ENCODE results near the gene CSTF1.

CSTF1 gene

DNA sequence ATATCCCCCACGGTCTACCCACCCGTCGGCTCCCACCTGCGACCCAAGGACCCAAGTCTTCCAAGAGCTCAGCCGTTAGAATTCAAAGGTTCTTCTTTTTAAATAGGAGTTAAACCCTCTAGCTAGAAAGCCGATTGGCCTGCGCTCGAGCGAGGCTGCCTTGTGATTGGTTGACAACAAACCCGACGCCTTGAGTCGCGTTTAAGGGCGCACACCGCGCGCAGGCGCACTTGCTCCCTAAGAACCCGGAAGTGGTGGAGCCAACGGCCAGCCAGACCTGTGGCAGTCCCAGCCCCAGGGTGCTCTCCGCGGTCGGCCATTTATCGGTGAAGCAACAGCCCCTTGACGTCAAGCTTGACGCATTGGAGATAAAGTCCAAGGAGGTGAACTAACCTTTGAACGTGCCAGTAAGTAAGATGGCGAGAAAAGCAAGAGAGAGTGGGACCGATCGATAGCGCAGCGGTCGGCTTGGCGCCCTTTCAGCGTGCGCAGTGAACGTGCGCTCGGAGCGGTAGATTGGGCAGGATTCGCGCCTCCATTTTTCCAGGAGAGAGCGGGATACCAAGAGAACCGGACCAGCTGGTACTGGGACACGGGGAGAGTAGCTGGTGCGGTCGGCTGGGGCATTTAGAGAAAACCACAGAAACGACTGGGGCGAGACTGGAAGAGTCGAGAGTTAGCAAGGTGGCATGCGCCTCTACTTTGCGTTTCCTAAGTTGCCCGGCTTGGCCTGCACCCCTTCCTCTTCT lies at the start of gene CSTF1, which contains the start of gene AURKA:
TSS of gene CSTF1 (plus strand) at position 514 of the 749 bp plus-strand sequence. CDS start 2,908 bp downstream, outside the sequence.
TSS of gene AURKA (minus strand) at position 84 of the 749 bp plus-strand sequence. CDS start 4,018 bp downstream, outside the sequence.
- DNase-seq, result peak; percentile 98 to 99

- DNase-seq, result no peak
These were observed 49.7 kb upstream of the CSTF1 start for GRCh38 chr20:56342783-56343182.

DNA sequence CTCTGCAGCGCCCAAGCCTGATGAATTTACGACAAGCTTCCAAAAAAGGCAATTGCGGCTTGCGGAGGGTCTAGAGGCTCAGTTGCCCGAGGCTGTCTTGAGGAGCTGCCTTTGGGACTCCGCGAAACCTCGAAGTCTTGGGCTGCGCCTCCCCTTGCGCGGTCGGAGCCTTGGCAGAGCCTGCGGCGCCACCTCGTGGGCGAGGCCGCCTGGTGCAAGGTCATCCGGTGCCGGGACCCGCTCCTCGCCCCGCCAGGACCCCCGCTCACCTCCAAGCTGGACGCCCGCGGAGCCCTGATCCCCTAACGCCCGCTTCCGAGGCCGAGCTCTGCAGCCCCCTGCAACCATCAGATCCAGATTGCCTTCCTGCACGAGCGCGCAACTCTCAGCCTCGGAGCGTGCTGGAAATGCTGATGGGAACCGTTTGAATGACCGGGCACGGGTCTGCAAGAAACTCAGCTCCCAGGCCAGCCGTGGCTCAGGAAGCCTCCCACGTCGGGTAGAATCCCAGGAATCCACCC lies 48.5 kb upstream of the CSTF1 start:
- DNase-seq, result peak in 1 of 2 experiments; percentile 53

- no peak for DNase-seq
These were observed 46.5 kb upstream of the CSTF1 start for GRCh38 chr20:56345911-56346310.

- DNase-seq, result no peak
These were observed 44.7 kb upstream of the CSTF1 start for GRCh38 chr20:56347628-56348304.

- DNase-seq, result no peak
These were observed 44.1 kb upstream of the CSTF1 start for GRCh38 chr20:56348305-56348693.

DNA sequence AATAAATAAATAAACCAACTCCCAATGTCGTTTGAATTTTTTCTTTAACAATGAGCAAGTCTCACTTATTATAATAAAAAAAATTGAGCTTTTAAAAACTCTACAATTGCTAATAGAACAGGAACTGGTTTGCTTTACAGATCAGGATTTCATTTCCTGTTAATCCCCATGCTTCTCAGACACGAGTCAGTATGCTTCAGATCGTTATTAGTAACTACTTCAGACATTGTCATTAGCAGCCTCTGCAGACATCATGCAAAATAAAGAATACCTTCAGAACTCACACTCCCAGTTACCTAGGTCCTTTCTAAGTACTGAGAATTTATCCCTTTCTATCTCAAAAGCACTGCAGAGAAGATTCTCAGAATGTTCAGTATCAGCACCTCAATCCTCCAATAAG lies 43.7 kb upstream of the CSTF1 start:
- no peak for DNase-seq

DNA sequence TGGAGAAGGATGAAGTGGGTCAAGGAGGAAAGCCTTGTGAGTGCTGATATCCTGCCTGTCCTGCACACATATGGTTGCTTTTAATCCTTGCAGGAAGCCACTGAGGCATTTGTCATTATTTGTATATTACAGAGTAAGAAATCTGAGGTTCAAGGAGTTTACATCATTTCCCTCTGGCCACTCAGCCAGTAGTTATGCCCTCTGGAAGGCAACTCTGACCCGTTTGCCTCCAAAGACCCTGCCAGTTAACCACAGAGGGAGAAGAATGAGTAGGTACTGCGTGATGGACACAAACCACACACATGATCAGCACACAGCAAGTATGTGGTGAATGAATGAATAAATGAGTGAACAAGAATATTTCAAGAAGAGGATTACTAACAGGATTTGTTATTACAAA lies 41.6 kb upstream of the CSTF1 start:
- no peak for DNase-seq

- DNase-seq, result no peak
These were observed 39.9 kb upstream of the CSTF1 start for GRCh38 chr20:56352345-56353055.

DNA sequence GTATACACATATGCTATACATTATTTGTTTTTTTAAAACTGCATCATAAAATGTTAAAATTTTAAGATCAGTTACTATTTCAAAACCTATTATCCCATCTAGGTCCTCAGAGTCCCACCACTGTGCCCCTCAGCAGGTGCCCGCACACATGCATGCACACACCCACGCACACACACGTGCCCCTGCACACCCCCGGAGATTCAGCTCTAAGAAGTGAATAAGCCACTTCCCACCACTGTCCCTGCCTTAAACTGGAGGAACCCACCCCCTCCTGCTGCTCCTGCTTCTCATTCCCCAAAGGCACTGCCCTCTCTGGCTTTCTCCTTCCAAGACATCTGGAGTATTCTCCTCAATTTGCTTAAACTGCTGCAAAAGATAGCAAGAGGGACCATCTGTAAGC lies 39.1 kb upstream of the CSTF1 start:
- no peak for DNase-seq

- DNase-seq, result no peak
These were observed 34.4 kb upstream of the CSTF1 start for GRCh38 chr20:56358070-56358469.

- DNase-seq, result peak; percentile 81 to 89
These were observed 33.7 kb upstream of the CSTF1 start, which contains the start of gene FAM210B for GRCh38 chr20:56358600-56359211. Gene FAM210B, plus strand, starts transcription at chr20:56358974. Its CDS starts 32 bp downstream, at chr20:56359006.

DNA sequence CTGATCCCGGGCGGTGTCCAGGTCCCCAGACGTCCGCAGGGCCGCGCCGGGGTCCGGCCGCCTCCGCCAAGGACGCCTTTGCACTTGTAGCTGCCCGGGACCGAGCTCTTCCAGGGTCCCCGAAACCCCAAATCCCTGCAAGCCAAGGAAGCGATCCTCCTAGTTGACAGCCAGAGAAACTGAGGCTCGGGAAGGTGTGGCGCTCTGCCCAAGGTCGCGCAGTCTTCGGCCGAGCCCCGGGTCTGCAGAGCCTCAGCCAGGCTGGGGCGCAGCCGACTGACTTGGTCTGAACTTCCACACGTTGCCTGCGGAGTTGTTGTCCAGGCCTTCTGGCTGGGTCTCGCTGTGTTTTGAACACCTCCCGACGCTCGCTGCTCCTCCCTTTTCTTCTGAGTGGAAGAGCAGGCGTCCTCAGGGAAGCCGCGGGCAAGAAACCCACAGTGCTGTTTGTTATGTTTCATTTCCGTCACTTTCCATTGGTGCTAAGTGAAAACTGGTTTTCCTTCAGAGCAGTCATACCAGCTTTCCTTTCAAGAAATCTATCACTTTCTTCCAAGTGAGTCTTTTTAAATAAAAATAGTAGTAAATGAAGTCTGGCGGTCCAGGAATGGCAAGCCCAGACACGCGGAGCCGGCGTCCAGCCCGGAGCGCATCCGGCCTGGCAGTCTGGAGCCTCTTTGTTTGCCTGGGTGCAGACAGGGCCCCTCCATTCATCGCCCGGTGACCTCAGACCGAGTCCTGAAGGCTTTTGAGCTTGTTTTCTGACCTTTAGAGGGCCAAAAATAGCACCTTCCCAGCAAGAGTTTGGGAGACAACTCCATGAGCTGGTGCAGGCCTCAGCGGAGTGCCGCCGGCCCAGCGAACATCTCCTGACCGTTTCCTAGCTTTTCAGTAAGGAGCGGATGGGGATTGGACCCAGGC lies 33.0 kb upstream of the CSTF1 start:
- peak; percentile 14 to 58 for DNase-seq

- peak; percentile 41 to 73 for DNase-seq
These were observed 32.1 kb upstream of the CSTF1 start for GRCh38 chr20:56360133-56360907.

DNA sequence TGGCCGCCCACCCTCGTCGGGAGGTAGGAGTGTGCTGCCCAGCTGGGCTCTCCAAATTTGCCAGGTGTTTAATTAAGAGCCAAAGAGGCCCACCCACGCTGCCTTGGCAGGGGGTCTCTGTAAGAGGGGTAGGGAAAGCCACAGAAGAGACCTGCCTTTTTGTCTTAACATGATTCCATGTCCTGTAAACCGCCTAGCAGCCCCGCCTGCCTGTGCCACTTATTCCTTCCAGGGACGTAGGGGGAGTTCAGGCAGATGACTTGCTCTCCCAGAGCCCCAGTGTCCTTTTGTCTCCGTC lies 31.6 kb upstream of the CSTF1 start:
- peak; percentile 79 to 84 for DNase-seq

GRCh38 chr20:56361900-56362299 lies 30.5 kb upstream of the CSTF1 start:
- DNase-seq, result no peak

DNA sequence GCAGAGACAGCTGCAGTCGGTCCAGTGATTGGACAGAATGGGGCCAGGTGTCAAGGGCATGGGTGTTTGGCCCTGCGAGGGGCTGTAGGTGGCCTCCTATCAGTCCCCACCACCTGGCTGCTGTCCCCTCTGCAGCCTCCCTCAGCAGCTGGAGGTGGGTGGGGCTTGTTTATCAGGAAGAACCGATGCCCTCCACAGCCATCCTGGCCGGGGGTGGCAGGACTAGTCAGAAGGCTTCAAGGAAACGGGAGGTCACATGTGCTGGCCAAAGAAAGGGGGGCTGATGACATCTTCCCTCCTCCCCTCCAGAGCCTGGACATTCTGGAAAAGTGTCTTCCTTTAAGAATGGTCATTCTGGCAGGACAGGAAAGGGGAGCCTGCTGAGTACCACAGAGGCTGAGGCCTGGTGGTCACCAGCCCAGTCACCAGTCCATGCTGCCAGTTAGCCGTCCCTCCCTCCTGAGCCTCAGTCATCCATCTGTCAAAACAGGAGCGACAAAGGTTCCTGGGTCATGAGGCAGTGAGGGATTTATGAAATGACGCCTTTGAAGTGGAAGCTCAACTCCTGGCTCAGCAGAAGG lies 29.5 kb upstream of the CSTF1 start:
- peak in 1 of 2 experiments; percentile 59 for DNase-seq

DNA sequence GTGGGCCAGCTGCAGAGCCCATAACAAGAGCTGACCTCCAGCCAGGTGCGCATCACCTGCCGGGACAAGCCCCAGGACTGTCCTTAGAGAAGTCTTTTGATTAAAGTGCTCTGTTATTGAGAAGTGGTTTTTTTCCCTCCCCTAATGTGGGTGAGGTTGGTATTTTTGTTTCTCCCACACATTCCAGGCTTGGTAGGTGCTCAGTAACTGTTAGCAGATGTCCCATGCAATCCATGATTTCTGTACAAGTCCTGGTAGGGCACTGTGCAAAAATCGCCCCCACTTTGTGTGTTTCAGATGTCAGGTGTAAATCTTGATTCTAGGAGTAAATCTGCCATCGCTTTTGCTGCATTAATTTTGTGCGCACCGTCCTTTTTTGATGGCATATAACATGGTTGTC lies 29.0 kb upstream of the CSTF1 start:
- DNase-seq, result no peak

DNA sequence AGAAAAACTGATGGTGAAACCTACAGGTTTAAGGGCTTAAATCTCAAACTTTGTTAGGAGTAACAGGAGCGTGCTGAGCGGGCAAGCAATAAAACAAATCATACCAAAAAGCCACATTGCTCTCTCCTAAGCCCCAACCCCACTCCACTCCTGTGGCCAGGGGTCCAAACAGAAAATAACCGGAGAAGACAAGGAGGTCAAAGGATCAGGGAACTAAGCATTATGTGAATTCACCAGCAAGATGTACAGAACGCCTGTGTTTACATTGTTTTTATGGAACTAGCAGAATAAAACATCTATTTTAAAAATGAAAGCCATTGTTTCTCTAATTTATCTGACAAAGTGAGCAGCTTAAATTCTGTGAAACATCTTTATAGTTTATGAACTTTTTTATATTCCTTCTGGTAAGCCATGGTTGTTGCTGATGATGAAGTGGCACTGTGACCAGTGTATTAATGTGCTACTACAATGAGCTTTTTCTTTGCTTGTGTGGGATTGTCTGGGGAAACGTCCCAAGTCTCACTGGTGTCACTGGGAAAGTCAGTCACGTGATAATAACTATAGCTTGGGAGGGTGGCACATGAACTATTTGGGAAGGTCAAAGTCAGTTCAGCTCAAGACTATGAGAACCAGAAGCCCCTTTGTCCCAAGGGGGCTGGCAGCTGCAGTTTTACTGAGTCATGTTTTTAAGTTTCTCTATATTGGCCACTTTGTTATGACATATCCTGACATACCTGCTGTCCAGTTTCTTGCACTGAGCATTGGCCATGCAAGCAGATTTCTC lies 23.9 kb upstream of the CSTF1 start:
- DNase-seq, result peak in 1 of 2 experiments; percentile 49

- DNase-seq, result peak; percentile 66 to 93
These were observed 23.3 kb upstream of the CSTF1 start for GRCh38 chr20:56369179-56369578.
